K562 (cell line): ENCODE measurements around the gene MYO5C. TPM values are rescaled to one million over a fixed set of nuclear protein-coding genes. Genes with fewer than 3 reads are reported as not detected.

Experiments used
- ATAC-seq: fragments of 200-7000 bp; cut with Tn5 transposase; 3 replicates; pipeline ENCODE4 v1.9.1; 2020; ENCODE audit warnings: moderate library complexity
- BruUV-seq: library from RNA; stranded (reverse); fragments of 400-500 nt; replicated peaks from 2 replicates; lab custom pipeline; 2021; lab: Mats Ljungman, UMichigan
- CTCF ChIA-PET: fragments of 300-600 bp; formaldehyde crosslinking; extraction: SDS; loops from one replicate; lab custom pipeline; 2021; ENCODE audit warnings: low intra/inter-chr PET ratio; lab: Yijun Ruan, JAX
- POLR2A ChIA-PET: fragments of 300-600, 350-650 bp; sonication (Branson Sonifier 250); formaldehyde crosslinking; extraction: SDS; loops from one replicate; lab custom pipeline; 2021; ENCODE audit warnings: antibody characterized with exemption, inconsistent platforms; lab: Yijun Ruan, JAX
- DNase-seq, 4 experiments: peaks; one replicate each; pipeline versions ENCODE4 v3.0.0 to v3.0.0-alpha.2; 2011 to 2018; ENCODE audit warnings: low spot score in 3 of 4, mixed read lengths in 3 of 4; ENCODE audit errors: extremely low read depth in 1 of 4
- FAIRE-seq: peaks from 2 replicates; lab custom pipeline; 2011; peaks lifted over from hg19 to GRCh38; lab: Jason Lieb, UNC
- H2AFZ ChIP-seq: 2 replicates; pipeline ENCODE4 v1.6.0; 2011; ENCODE audit warnings: low read depth, low read length, control low read depth, inconsistent platforms
- H3K27ac ChIP-seq: fragments of 200-600 bp; 3 replicates; pipeline ENCODE4 v1.8.0; 2011; ENCODE audit warnings: low read depth, mild to moderate bottlenecking, control low read depth, inconsistent platforms, low read length, moderate library complexity, mixed read lengths; ENCODE audit errors: extremely low read depth
- H3K27me3 ChIP-seq, 2 experiments: fragments of 300-600 bp in 1 of 2; 2 replicates in 1 of 2; 3 replicates in 1 of 2; pipeline versions ENCODE4 v1.6.0 to v1.8.0; 2011; ENCODE audit warnings: inconsistent platforms in 2 of 2, low read length in 2 of 2, mild to moderate bottlenecking in 1 of 2, mixed read lengths in 1 of 2, moderate library complexity in 1 of 2; ENCODE audit not compliant: control insufficient read depth in 2 of 2, insufficient read depth in 2 of 2
- H3K36me3 ChIP-seq: fragments of 300-600 bp; 3 replicates; pipeline ENCODE4 v1.8.0; 2011; ENCODE audit warnings: mild to moderate bottlenecking, low read length, inconsistent platforms; ENCODE audit not compliant: control insufficient read depth, insufficient read depth
- H3K4me1 ChIP-seq, 2 experiments: fragments of 200-600 bp in 1 of 2; replicated peaks in 1 of 2; 2 replicates in 1 of 2; 3 replicates in 1 of 2; pipeline versions ENCODE4 v1.5.1 to v1.8.0; 2011; ENCODE audit warnings: inconsistent platforms in 2 of 2, low read length in 2 of 2, mild to moderate bottlenecking in 1 of 2, mixed read lengths in 1 of 2, moderate library complexity in 1 of 2; ENCODE audit not compliant: control insufficient read depth in 2 of 2, insufficient read depth in 2 of 2
- H3K4me2 ChIP-seq: 2 replicates; pipeline ENCODE4 v1.6.1; 2011; ENCODE audit warnings: low read length, control low read depth, inconsistent platforms, mixed read lengths; ENCODE audit not compliant: insufficient read depth
- H3K4me3 ChIP-seq: fragments of 200-600 bp; sonication (generic), shearing (Covaris generic); 2 replicates; pipeline ENCODE4 v1.5.1; 2016; ENCODE audit warnings: control low read depth, inconsistent platforms
- H3K79me2 ChIP-seq: fragments of 200-600 bp; 3 replicates; pipeline ENCODE4 v1.8.0; 2011; ENCODE audit warnings: low read length, inconsistent platforms; ENCODE audit not compliant: control insufficient read depth, insufficient read depth
- H3K9ac ChIP-seq, 2 experiments: 2 replicates each; pipeline versions ENCODE4 v1.6.0 to v1.6.1; 2011; ENCODE audit warnings: low read depth in 2 of 2, low read length in 2 of 2, control low read depth in 1 of 2, inconsistent platforms in 1 of 2, mild to moderate bottlenecking in 1 of 2, mixed read lengths in 1 of 2; ENCODE audit not compliant: insufficient read depth in 1 of 2
- H3K9me1 ChIP-seq: one replicate; pipeline ENCODE4 v1.6.0; 2011; ENCODE audit warnings: inconsistent platforms, mild to moderate bottlenecking, low read length, moderate library complexity; ENCODE audit not compliant: control insufficient read depth, insufficient read depth
- H3K9me3 ChIP-seq: replicated peaks from 2 replicates; pipeline ENCODE4 v1.5.1; 2011; ENCODE audit warnings: low read depth, low read length, inconsistent platforms; ENCODE audit not compliant: control insufficient read depth, insufficient read depth
- H4K20me1 ChIP-seq: replicated peaks from 2 replicates; pipeline ENCODE4 v1.6.1; 2011; ENCODE audit warnings: low read length, inconsistent platforms, mixed read lengths; ENCODE audit not compliant: control insufficient read depth, insufficient read depth
- CBFA2T3 ChIP-seq: fragments of 450-650 bp; IDR thresholded peaks from 2 replicates; pipeline ENCODE4 v1.6.1; 2017
- CTBP1 ChIP-seq: fragments of 450-650 bp; IDR thresholded peaks from 2 replicates; pipeline ENCODE4 v1.6.1; 2016; ENCODE audit warnings: borderline replicate concordance
- GATA2 ChIP-seq: sonication (generic); formaldehyde crosslinking; IDR thresholded peaks from 2 replicates; pipeline ENCODE4 v1.4.0; 2020; ENCODE audit warnings: mild to moderate bottlenecking, missing genetic modification reagents
- KLF6 ChIP-seq: fragments of 250-450 bp; sonication (Bioruptor Pico); IDR thresholded peaks from 2 replicates; pipeline ENCODE4 v1.4.0; 2020; ENCODE audit warnings: mild to moderate bottlenecking, moderate library complexity, borderline replicate concordance
- L3MBTL2 ChIP-seq: fragments of 450-650 bp; IDR thresholded peaks from 2 replicates; pipeline ENCODE4 v1.6.1; 2016; ENCODE audit warnings: mild to moderate bottlenecking, moderate library complexity
- RAD21 ChIP-seq, 2 experiments: fragments of 250-450 bp in 1 of 2; fragments of 450-650 bp in 1 of 2; sonication (Bioruptor Pico) in 1 of 2; formaldehyde crosslinking in 1 of 2; IDR thresholded peaks in 1 of 2; conservative IDR thresholded peaks in 1 of 2; 2 replicates each; pipeline versions ENCODE4 v1.4.0 to v1.8.0; 2020 to 2022; ENCODE audit warnings: mild to moderate bottlenecking in 2 of 2, moderate library complexity in 1 of 2
- RAD51 ChIP-seq: fragments of 450-650 bp; IDR thresholded peaks from 2 replicates; pipeline ENCODE4 v1.7.1; 2016; ENCODE audit warnings: low read depth, mild to moderate bottlenecking, borderline replicate concordance
- TOE1 ChIP-seq, 2 experiments: fragments of 450-650 bp in 1 of 2; sonication (generic) in 1 of 2; formaldehyde crosslinking in 1 of 2; IDR thresholded peaks; 2 replicates each; pipeline versions ENCODE4 v1.7.1 to v1.8.0; 2016 to 2022; ENCODE audit warnings: borderline replicate concordance in 2 of 2, mild to moderate bottlenecking in 2 of 2, antibody characterized with exemption in 1 of 2, inconsistent platforms in 1 of 2, low read depth in 1 of 2, missing genetic modification reagents in 1 of 2, moderate library complexity in 1 of 2
- ZNF124 ChIP-seq: sonication (generic); formaldehyde crosslinking; IDR thresholded peaks from 2 replicates; pipeline ENCODE4 v1.8.1; 2022; ENCODE audit warnings: missing genetic modification reagents
- ZNF586 ChIP-seq: fragments of 450-650 bp; formaldehyde crosslinking; conservative IDR thresholded peaks from 2 replicates; pipeline ENCODE4 v1.4.0; 2020; ENCODE audit warnings: mild to moderate bottlenecking, moderate library complexity
- WGBS: fragments of 100-300 bp; shearing (Covaris generic); methylation state at CpG from one replicate; pipeline ENCODE4 v1.1.6; 2016; ENCODE audit warnings: low coverage, mixed read lengths; ENCODE audit not compliant: insufficient coverage; ENCODE audit errors: missing lambda C conversion rate; 5-methylcytosine and 5-hydroxymethylcytosine counted together
- in situ Hi-C: fragments of 300-500 bp; cut with MboI; formaldehyde crosslinking; loops from 4 replicates; pipeline ENCODE4 v1.15.0; 2018; ENCODE audit warnings: inconsistent platforms, mixed read lengths
- intact Hi-C: fragments of 100-400 bp; cut with micrococcal nuclease; formaldehyde crosslinking; loops from 2 replicates; pipeline ENCODE4 v1.14.2; 2022
- polyA plus RNA-seq, 8 experiments: library from polyadenylated mRNA; depleted of rRNA in 4 of 8; stranded (reverse) in 5 of 8; unstranded in 3 of 8; fragments of >200 nt; fragmentation: Nextera tagmentation in 2 of 8; fragmentation: Illumina TruSeq in 1 of 8; extraction: Ambion mirVana in 2 of 8; extraction: Trizol in 1 of 8; gene quantifications; 2 replicates each; pipeline versions ENCODE4 v1.2.1 to v1.2.3, GENCODE V29; 2011 to 2014; ENCODE audit warnings: inconsistent platforms in 1 of 8, missing spikeins in 1 of 8
- total RNA-seq, 7 experiments: library from RNA; depleted of rRNA in 6 of 7; stranded (reverse); fragments of >200 nt in 6 of 7; fragmentation: Illumina TruSeq in 2 of 7; extraction: Trizol in 2 of 7; gene quantifications; 2 replicates each; pipeline versions ENCODE4 v1.2.1 to v1.2.3, GENCODE V29; 2011 to 2021; ENCODE audit warnings: low replicate concordance in 1 of 7
- TF ChIP-seq, protein P1 (sequence below): fragments of 250-450 bp; sonication (Bioruptor Pico); IDR thresholded peaks from 2 replicates; pipeline ENCODE4 v1.6.1; 2021; ENCODE audit warnings: mild to moderate bottlenecking
- TF ChIP-seq, protein P2 (sequence below), 2 experiments: IDR thresholded peaks; 2 replicates each; pipeline ENCODE4 v1.6.1; 2011; ENCODE audit warnings: borderline replicate concordance in 1 of 2, control low read depth in 1 of 2, low read depth in 1 of 2, low read length in 1 of 2, mild to moderate bottlenecking in 1 of 2, mixed read lengths in 1 of 2, moderate library complexity in 1 of 2; ENCODE audit not compliant: insufficient read depth in 1 of 2, insufficient read length in 1 of 2, poor library complexity in 1 of 2, severe bottlenecking in 1 of 2; ENCODE audit errors: extremely low read depth in 1 of 2
- TF ChIP-seq, protein P3 (sequence below): sonication (generic); formaldehyde crosslinking; IDR thresholded peaks from 2 replicates; pipeline ENCODE4 v1.9.0; 2022; ENCODE audit warnings: mild to moderate bottlenecking, missing genetic modification reagents

The MYO5C gene
- total and polyA plus RNA-seq, 9 of the 15 experiments (the other 6 are each of a cell fraction or from before 2014, with no cell fraction given), result 0.01 to 0.24 TPM; not detected in 7

DNA sequence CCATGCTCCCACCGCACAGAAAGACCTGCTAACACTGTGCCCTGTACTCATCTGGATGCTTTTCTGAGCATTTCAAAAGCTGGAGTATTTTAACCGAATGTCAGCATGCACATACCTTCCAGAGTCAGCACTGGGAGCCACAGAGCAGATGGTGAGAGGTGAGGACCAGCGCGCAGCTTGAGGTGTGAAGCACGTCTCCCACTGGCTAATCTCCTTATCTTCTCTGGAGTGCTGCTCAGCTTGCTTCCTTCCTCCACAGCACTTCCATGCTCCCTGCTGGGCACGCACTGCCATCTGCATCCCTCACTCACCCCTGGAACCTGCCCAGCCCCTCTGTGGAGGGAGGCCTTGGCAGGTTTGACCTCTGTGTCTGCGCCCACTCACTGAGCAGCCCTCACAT lies 104.4 kb downstream of the MYO5C start, which contains the start of gene GNB5:
GNB5 (minus strand) TSS at position 186 of the 400 bp plus-strand sequence. CDS start 6,716 bp downstream, outside the sequence.
- TF ChIP-seq, protein P1, sequence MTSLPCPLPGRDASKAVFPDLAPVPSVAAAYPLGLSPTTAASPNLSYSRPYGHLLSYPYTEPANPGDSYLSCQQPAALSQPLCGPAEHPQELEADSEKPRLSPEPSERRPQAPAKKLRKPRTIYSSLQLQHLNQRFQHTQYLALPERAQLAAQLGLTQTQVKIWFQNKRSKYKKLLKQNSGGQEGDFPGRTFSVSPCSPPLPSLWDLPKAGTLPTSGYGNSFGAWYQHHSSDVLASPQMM (CRISPR knock-in tag), result no peak
- no peak for TF ChIP-seq CTBP1
- no peak for TF ChIP-seq RAD51
- no peak for TF ChIP-seq ZNF124 (CRISPR knock-in tag)
- no peak for TF ChIP-seq TOE1 (IDR thresholded peaks at IDR 0.05; ENCODE audit: borderline replicate concordance)
- TF ChIP-seq TOE1 (CRISPR knock-in tag; IDR thresholded peaks at IDR 0.05; ENCODE audit: borderline replicate concordance, low read depth), result no peak
- peak; percentile 19; the same call in 1 of the 2 replicates for TF ChIP-seq CBFA2T3
- TF ChIP-seq ZNF586 (CRISPR knock-in tag), result no peak
- TF ChIP-seq, protein P2, sequence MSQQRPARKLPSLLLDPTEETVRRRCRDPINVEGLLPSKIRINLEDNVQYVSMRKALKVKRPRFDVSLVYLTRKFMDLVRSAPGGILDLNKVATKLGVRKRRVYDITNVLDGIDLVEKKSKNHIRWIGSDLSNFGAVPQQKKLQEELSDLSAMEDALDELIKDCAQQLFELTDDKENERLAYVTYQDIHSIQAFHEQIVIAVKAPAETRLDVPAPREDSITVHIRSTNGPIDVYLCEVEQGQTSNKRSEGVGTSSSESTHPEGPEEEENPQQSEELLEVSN (IDR thresholded peaks at IDR 0.05; ENCODE audit: borderline replicate concordance in 1 of 2, extremely low read depth in 1 of 2, insufficient read depth in 1 of 2, insufficient read length in 1 of 2, low read depth in 1 of 2, low read length in 1 of 2, poor library complexity in 1 of 2, severe bottlenecking in 1 of 2), result peak in 1 of 2 experiments; percentile 31
- peak; percentile 62; the same call in 1 of the 2 replicates for TF ChIP-seq GATA2 (CRISPR knock-in tag)
- TF ChIP-seq, protein P3, sequence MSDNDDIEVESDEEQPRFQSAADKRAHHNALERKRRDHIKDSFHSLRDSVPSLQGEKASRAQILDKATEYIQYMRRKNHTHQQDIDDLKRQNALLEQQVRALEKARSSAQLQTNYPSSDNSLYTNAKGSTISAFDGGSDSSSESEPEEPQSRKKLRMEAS (CRISPR knock-in tag), result peak; percentile 46; the same call in 1 of the 2 replicates
- TF ChIP-seq L3MBTL2, result peak; percentile 74
- TF ChIP-seq KLF6, result no peak
- TF ChIP-seq RAD21 (CRISPR knock-in tag; conservative IDR thresholded peaks at IDR 0.05 in 1 of 2, IDR thresholded peaks at IDR 0.05 in 1 of 2), result peak in 1 of 2 experiments; percentile 35; a peak in 2 of 4 replicates
- no TSS peak for BruUV-seq
- H3K4me2 ChIP-seq, result no peak within 1 kb of the TSS
- H3K9me1 ChIP-seq, result no peaks in the 10 kb centered on the region
- no peak within 1 kb of the TSS for H3K27ac ChIP-seq
- H3K9me3 ChIP-seq, result no peaks in the 10 kb centered on the region
- no peaks in the 10 kb centered on the region; a peak in 1 of 5 replicates for H3K4me1 ChIP-seq
- no peaks in the 10 kb centered on the region for H4K20me1 ChIP-seq
- no peak within 1 kb of the TSS for H3K9ac ChIP-seq
- H3K36me3 ChIP-seq, result no peaks in the 10 kb centered on the region
- 1% methylated on average over 7 of the region's 7 CpGs for WGBS
- CTCF ChIA-PET, result no interaction called here
- intact Hi-C loops (no loop called here), in situ Hi-C loops (no loop called here)
- ATAC-seq (peak; percentile 62), DNase-seq (peak in 2 of 4 experiments; percentile 18 to 34), FAIRE-seq (no peak)
- H3K27me3 ChIP-seq, result peaks cover 29 to 39% of the 10 kb centered on the region in 2 experiments
- no peaks in the 10 kb centered on the region for H3K79me2 ChIP-seq
- no peak within 1 kb of the TSS for H3K4me3 ChIP-seq
- no peak within 1 kb of the TSS for H2AFZ ChIP-seq
- POLR2A ChIA-PET, result no interaction called here
